Activated CD4-positive, alpha-beta T cell treated with anti-CD3 and anti-CD28 coated beads, Interleukin-10, Interleukin-2, amounts not matched to agents 100 ng/mL and 50 ng/mL, durations not matched to agents 16 hours and 8 hours (primary cell): ENCODE measurements around the gene HMCN1.
"Not testable (repeated sequence)": the region's sequence is repeated elsewhere in the genome, so short reads cannot be mapped to it uniquely, and the experiment has no call there.

Experiments used
- DNase-seq: peaks from one replicate; pipeline ENCODE4 v3.0.0-alpha.2; 2020

Gene HMCN1

GRCh38 chr1:185860311-185860710, 126.1 kb downstream of the HMCN1 start:
- no peak for DNase-seq

GRCh38 chr1:185860859-185861258, 126.7 kb downstream of the HMCN1 start:
- DNase-seq = no peak

GRCh38 chr1:185861630-185862029, 127.4 kb downstream of the HMCN1 start:
- no peak for DNase-seq

- DNase-seq = no peak
Measured at GRCh38 chr1:185862235-185862634, 128.0 kb downstream of the HMCN1 start.

- no peak for DNase-seq
Measured at GRCh38 chr1:185864331-185864730, 130.1 kb downstream of the HMCN1 start.

GRCh38 chr1:185864889-185865517, 130.8 kb downstream of the HMCN1 start:
- no peak for DNase-seq

GRCh38 chr1:185869590-185869989, 135.4 kb downstream of the HMCN1 start:
- DNase-seq = no peak

GRCh38 chr1:185871627-185872150, 137.5 kb downstream of the HMCN1 start:
- no peak for DNase-seq

GRCh38 chr1:185874246-185874645, 140.1 kb downstream of the HMCN1 start:
- no peak for DNase-seq

- no peak for DNase-seq
Measured at GRCh38 chr1:185880330-185880729, 146.1 kb downstream of the HMCN1 start.

- DNase-seq = no peak
Measured at GRCh38 chr1:185880779-185881333, 146.7 kb downstream of the HMCN1 start.

GRCh38 chr1:185886046-185886445, 151.9 kb downstream of the HMCN1 start:
- DNase-seq = no peak

- DNase-seq = no peak
Measured at GRCh38 chr1:185886671-185887070, 152.5 kb downstream of the HMCN1 start.

GRCh38 chr1:185892831-185893403, 158.7 kb downstream of the HMCN1 start:
- not testable (repeated sequence) for DNase-seq

GRCh38 chr1:185894791-185895190, 160.6 kb downstream of the HMCN1 start:
- no peak for DNase-seq

- DNase-seq = no peak
Measured at GRCh38 chr1:185895208-185895900, 161.2 kb downstream of the HMCN1 start.

- no peak for DNase-seq
Measured at GRCh38 chr1:185896863-185897262, 162.7 kb downstream of the HMCN1 start.

GRCh38 chr1:185906186-185906585, 172.0 kb downstream of the HMCN1 start:
- DNase-seq = no peak

- DNase-seq = no peak
Measured at GRCh38 chr1:185907246-185907645, 173.1 kb downstream of the HMCN1 start.

- DNase-seq = no peak
Measured at GRCh38 chr1:185911978-185912377, 177.8 kb downstream of the HMCN1 start.

- DNase-seq = no peak
Measured at GRCh38 chr1:185912504-185912903, 178.3 kb downstream of the HMCN1 start.

GRCh38 chr1:185914089-185914488, 179.9 kb downstream of the HMCN1 start:
- DNase-seq = no peak

GRCh38 chr1:185916861-185917260, 182.7 kb downstream of the HMCN1 start:
- DNase-seq = no peak

GRCh38 chr1:185917646-185918045, 183.5 kb downstream of the HMCN1 start:
- no peak for DNase-seq
